ENCODE results near the gene PIGS.
A peak's percentile ranks its signal among the peaks of the same experiment; 100 is the strongest.

The PIGS gene

GRCh38 chr17:28569446-28569845 is 1.9 kb downstream of the PIGS start:
- no peak overlapping the region for H2AFZ ChIP-seq (ENCODE audit: low read length)
- peaks cover 42% of the 10 kb centered on the region for H3K4me1 ChIP-seq (ENCODE audit: insufficient read depth, low read length, severe bottlenecking)
- no peaks in the 10 kb centered on the region for H4K20me1 ChIP-seq (ENCODE audit: insufficient read depth, low read length)
- H3K9me2 ChIP-seq (ENCODE audit: low read depth, low read length): no peaks in the 10 kb centered on the region
- no peaks in the 10 kb centered on the region for H3K9me3 ChIP-seq (ENCODE audit: low read length)
- TF ChIP-seq CTCF (IDR thresholded peaks at IDR 0.05; ENCODE audit: low read length) (no peak), EZH2 (IDR thresholded peaks at IDR 0.05; ENCODE audit: borderline replicate concordance, low read length) (no peak)
- peaks cover 16% of the 10 kb centered on the region for H3K79me2 ChIP-seq (ENCODE audit: insufficient read depth, low read length)
- no peaks in the 10 kb centered on the region for H3F3A ChIP-seq (ENCODE audit: insufficient read depth, low read length)
- no peaks in the 10 kb centered on the region for H3K27me3 ChIP-seq (ENCODE audit: insufficient read depth, low read length)
- no peak overlapping the region for H3K9ac ChIP-seq (ENCODE audit: low read length)
- H3K4me3 ChIP-seq (ENCODE audit: low read depth, low read length, poor library complexity, severe bottlenecking): peak overlapping the region; percentile 91
- H3K4me2 ChIP-seq (ENCODE audit: low read length): peak overlapping the region; percentile 76
- no peak overlapping the region for H3K27ac ChIP-seq (ENCODE audit: low read depth, low read length, poor library complexity, severe bottlenecking)
- H3K36me3 ChIP-seq (ENCODE audit: insufficient read depth, low read length): peaks cover 31% of the 10 kb centered on the region; the same call in 1 of the 2 replicates

GRCh38 chr17:28567604-28568003 is 3.7 kb downstream of the PIGS start:
- no peaks in the 10 kb centered on the region for H3K27me3 ChIP-seq (ENCODE audit: insufficient read depth, low read length)
- H3F3A ChIP-seq (ENCODE audit: insufficient read depth, low read length): no peaks in the 10 kb centered on the region
- H3K4me2 ChIP-seq (ENCODE audit: low read length): peak overlapping the region; percentile 12; the same call in 1 of the 2 replicates
- H3K36me3 ChIP-seq (ENCODE audit: insufficient read depth, low read length): peaks cover 33% of the 10 kb centered on the region
- H3K4me3 ChIP-seq (ENCODE audit: low read depth, low read length, poor library complexity, severe bottlenecking): no peak overlapping the region
- no peaks in the 10 kb centered on the region for H3K9me3 ChIP-seq (ENCODE audit: low read length)
- H3K4me1 ChIP-seq (ENCODE audit: insufficient read depth, low read length, severe bottlenecking): peaks cover 42% of the 10 kb centered on the region
- H3K79me2 ChIP-seq (ENCODE audit: insufficient read depth, low read length): peaks cover 16% of the 10 kb centered on the region
- no peak for TF ChIP-seq EZH2 (IDR thresholded peaks at IDR 0.05; ENCODE audit: borderline replicate concordance, low read length)
- no peak for TF ChIP-seq CTCF (IDR thresholded peaks at IDR 0.05; ENCODE audit: low read length)
- H3K27ac ChIP-seq (ENCODE audit: low read depth, low read length, poor library complexity, severe bottlenecking): no peak overlapping the region
- H2AFZ ChIP-seq (ENCODE audit: low read length): no peak overlapping the region
- H3K9me2 ChIP-seq (ENCODE audit: low read depth, low read length): no peaks in the 10 kb centered on the region
- H4K20me1 ChIP-seq (ENCODE audit: insufficient read depth, low read length): no peaks in the 10 kb centered on the region
- no peak overlapping the region for H3K9ac ChIP-seq (ENCODE audit: low read length)

GRCh38 chr17:28563475-28563874 is 7.8 kb downstream of the PIGS start:
- Histone ChIP-seq H3K4me3 (ENCODE audit: low read depth, low read length, poor library complexity, severe bottlenecking) (no peak overlapping the region), H3K4me2 (ENCODE audit: low read length) (no peak overlapping the region), H3K79me2 (ENCODE audit: insufficient read depth, low read length) (peaks cover 12% of the 10 kb centered on the region), H3K4me1 (ENCODE audit: insufficient read depth, low read length, severe bottlenecking) (peaks cover 17% of the 10 kb centered on the region), H3F3A (ENCODE audit: insufficient read depth, low read length) (no peaks in the 10 kb centered on the region), H3K36me3 (ENCODE audit: insufficient read depth, low read length) (peaks cover 59% of the 10 kb centered on the region), H3K27me3 (ENCODE audit: insufficient read depth, low read length) (no peaks in the 10 kb centered on the region), H3K9me3 (ENCODE audit: low read length) (no peaks in the 10 kb centered on the region), H3K9me2 (ENCODE audit: low read depth, low read length) (no peaks in the 10 kb centered on the region), H3K27ac (ENCODE audit: low read depth, low read length, poor library complexity, severe bottlenecking) (no peak overlapping the region), H4K20me1 (ENCODE audit: insufficient read depth, low read length) (no peaks in the 10 kb centered on the region), H2AFZ (ENCODE audit: low read length) (no peak overlapping the region), H3K9ac (ENCODE audit: low read length) (no peak overlapping the region)
- no peak for TF ChIP-seq EZH2 (IDR thresholded peaks at IDR 0.05; ENCODE audit: borderline replicate concordance, low read length)
- TF ChIP-seq CTCF (IDR thresholded peaks at IDR 0.05; ENCODE audit: low read length): no peak
